Measurements from ENCODE around the gene SIRT7. TPM values are rescaled to one million over a fixed set of nuclear protein-coding genes. Genes with fewer than 3 reads are reported as not detected.

The SIRT7 gene
- 6.2 TPM for total RNA-seq
- long read RNA-seq, partial matches to known transcripts, result 2 of 5 reads
- long read RNA-seq, other reads (novel, unspliced or antisense), result 0 of 5 reads

GRCh38 chr17:81917565-81918332 lies at the start of gene SIRT7:
SIRT7 (minus strand) TSS chr17:81918176; CDS start chr17:81918131, 45 bp downstream.
- intact Hi-C loops (cut with DNase I), result no loop called here
- peak; percentile 88 for DNase-seq (ENCODE audit: missing footprints)

GRCh38 chr17:81967244-81967532 lies 49.2 kb upstream of the SIRT7 start:
- no peak for DNase-seq (ENCODE audit: missing footprints)
- peak; percentile 3 for ATAC-seq
- intact Hi-C loops (cut with DNase I), result no loop called here

More at GRCh38 chr17:81917565-81918332, at the start of gene SIRT7:
- ATAC-seq, result peak; percentile 72

- intact Hi-C loops (cut with DNase I), result no loop called here
- ATAC-seq, result peak; percentile 84
- peak; percentile 84 for DNase-seq (ENCODE audit: missing footprints)
These were observed 48.6 kb upstream of the SIRT7 start for GRCh38 chr17:81966343-81967243.

GRCh38 chr17:81964081-81964849 lies 46.3 kb upstream of the SIRT7 start:
- intact Hi-C loops (cut with DNase I), result no loop called here
- DNase-seq (ENCODE audit: missing footprints) (no peak), ATAC-seq (no peak)

GRCh38 chr17:81962499-81963441 lies 44.8 kb upstream of the SIRT7 start:
- intact Hi-C loops (cut with DNase I), result no loop called here
- DNase-seq (ENCODE audit: missing footprints) (no peak), ATAC-seq (no peak)

- DNase-seq (ENCODE audit: missing footprints) (no peak), ATAC-seq (no peak)
- intact Hi-C loops (cut with DNase I), result no loop called here
These were observed 43.8 kb upstream of the SIRT7 start for GRCh38 chr17:81961521-81962498.

GRCh38 chr17:81961087-81961511 lies 43.1 kb upstream of the SIRT7 start, which contains the start of gene NOTUM:
NOTUM (minus strand) TSS chr17:81961187; CDS start chr17:81960909, 278 bp downstream.
- no peak for DNase-seq (ENCODE audit: missing footprints)
- ATAC-seq, result no peak
- intact Hi-C loops (cut with DNase I), result no loop called here

GRCh38 chr17:81960130-81960958 lies 42.4 kb upstream of the SIRT7 start:
- intact Hi-C loops (cut with DNase I), result no loop called here
- no peak for ATAC-seq
- DNase-seq (ENCODE audit: missing footprints), result no peak

- intact Hi-C loops (cut with DNase I), result loop anchor here (1.0 to 5.0 kb wide), 2 partner anchors 62 to 193 kb away; no protein-coding TSS in a partner anchor
- peak; percentile 92 for DNase-seq (ENCODE audit: missing footprints)
- peak; percentile 90 for ATAC-seq
These were observed 41.6 kb upstream of the SIRT7 start for GRCh38 chr17:81959362-81960129.

GRCh38 chr17:81958633-81959342 lies 40.8 kb upstream of the SIRT7 start:
- ATAC-seq (no peak), DNase-seq (ENCODE audit: missing footprints) (no peak)
- intact Hi-C loops (cut with DNase I), result loop anchor here (1.0 to 5.0 kb wide), 2 partner anchors 63 to 194 kb away; no protein-coding TSS in a partner anchor

GRCh38 chr17:81957691-81958432 lies 39.9 kb upstream of the SIRT7 start:
- ATAC-seq (no peak), DNase-seq (ENCODE audit: missing footprints) (no peak)
- intact Hi-C loops (cut with DNase I), result loop anchor here (5.0 kb wide), 1 partner anchor 194 kb away; no protein-coding TSS in a partner anchor

GRCh38 chr17:81956607-81957589 lies 38.9 kb upstream of the SIRT7 start:
- DNase-seq (ENCODE audit: missing footprints), result no peak
- intact Hi-C loops (cut with DNase I), result loop anchor here (5.0 kb wide), 1 partner anchor 195 kb away; no protein-coding TSS in a partner anchor
- ATAC-seq, result no peak

All from Right ventricle myocardium inferior (tissue), 1 donor.